CD14-positive monocyte (primary cell): Measurements from ENCODE around the gene R3HDM1. TPM values are rescaled to one million over a fixed set of nuclear protein-coding genes. Genes with fewer than 3 reads are reported as not detected.
"Not testable (repeated sequence)": the region's sequence is repeated elsewhere in the genome, so short reads cannot be mapped to it uniquely, and the experiment has no call there.

ENCODE experiments used
- DNase-seq, 3 donors: peaks; one replicate each; pipeline ENCODE4 v3.0.0-alpha.2; 2011 to 2022
- H2AFZ ChIP-seq: 2 replicates; pipeline ENCODE4 v1.6.0; 2012; ENCODE audit warnings: mild to moderate bottlenecking, low read depth, low read length, inconsistent platforms; ENCODE audit not compliant: insufficient read depth, poor library complexity, severe bottlenecking
- H3K27ac ChIP-seq, 2 donors: 1 replicate in 1 of 2; 2 replicates in 1 of 2; pipeline ENCODE4 v1.5.1; 2012 to 2013; ENCODE audit warnings: low read length in 2 of 2, control low read depth in 1 of 2, inconsistent platforms in 1 of 2, low read depth in 1 of 2, mild to moderate bottlenecking in 1 of 2
- H3K27me3 ChIP-seq, 2 donors: one replicate each; pipeline versions ENCODE4 v1.6.0 to v1.6.1; 2011 to 2013; ENCODE audit warnings: low read length in 2 of 2; ENCODE audit not compliant: control insufficient read depth in 2 of 2, insufficient read depth in 2 of 2
- H3K36me3 ChIP-seq, 2 donors: replicated peaks in 1 of 2; 1 replicate in 1 of 2; 2 replicates in 1 of 2; pipeline versions ENCODE4 v1.5.1 to v1.6.1; 2012 to 2013; ENCODE audit warnings: low read length in 2 of 2, control low read depth in 1 of 2, inconsistent platforms in 1 of 2, mild to moderate bottlenecking in 1 of 2; ENCODE audit not compliant: insufficient read depth in 2 of 2, control insufficient read depth in 1 of 2
- H3K4me1 ChIP-seq, 2 donors: 1 replicate in 1 of 2; 2 replicates in 1 of 2; pipeline versions ENCODE4 v1.5.1 to v1.6.1; 2012 to 2013; ENCODE audit warnings: low read length in 2 of 2, control low read depth in 1 of 2, inconsistent platforms in 1 of 2, mild to moderate bottlenecking in 1 of 2, moderate library complexity in 1 of 2; ENCODE audit not compliant: insufficient read depth in 2 of 2, control insufficient read depth in 1 of 2
- H3K4me2 ChIP-seq: replicated peaks from 2 replicates; pipeline ENCODE3; 2012; ENCODE audit warnings: low read length, moderate library complexity, mild to moderate bottlenecking; ENCODE audit not compliant: poor library complexity, severe bottlenecking; ENCODE audit errors: extremely low read depth
- H3K4me3 ChIP-seq, 3 experiments: fragments of 200-600 bp in 1 of 3; sonication (generic) in 1 of 3; replicated peaks in 1 of 3; 1 replicate in 2 of 3; 2 replicates in 1 of 3; pipeline ENCODE4 v1.5.1; 2011 to 2013; ENCODE audit warnings: low read length in 3 of 3, mild to moderate bottlenecking in 3 of 3, control low read depth in 2 of 3, low read depth in 2 of 3, inconsistent platforms in 1 of 3, moderate library complexity in 1 of 3
- H3K79me2 ChIP-seq: 2 replicates; pipeline ENCODE4 v1.6.0; 2012; ENCODE audit warnings: mild to moderate bottlenecking, control low read depth, inconsistent platforms, low read length, moderate library complexity; ENCODE audit not compliant: insufficient read depth
- H3K9ac ChIP-seq: 2 replicates; pipeline ENCODE4 v1.6.0; 2017; ENCODE audit warnings: low read length, mild to moderate bottlenecking; ENCODE audit not compliant: insufficient read depth, poor library complexity, severe bottlenecking
- H3K9me3 ChIP-seq, 2 donors: replicated peaks in 1 of 2; 1 replicate in 1 of 2; 2 replicates in 1 of 2; pipeline versions ENCODE4 v1.5.1 to v1.6.1; 2012 to 2013; ENCODE audit warnings: low read length in 2 of 2, control low read depth in 1 of 2; ENCODE audit not compliant: control insufficient read depth in 1 of 2, insufficient read depth in 1 of 2
- H4K20me1 ChIP-seq: 2 replicates; pipeline ENCODE4 v1.6.0; 2012; ENCODE audit warnings: mild to moderate bottlenecking, low read length, control low read depth, moderate library complexity; ENCODE audit not compliant: insufficient read depth
- H3K27ac Mint-ChIP-seq, 7 donors: one replicate each; pipeline ENCODE4 v1.8.0; 2020; ENCODE audit warnings: mild to moderate bottlenecking in 7 of 7, mixed read lengths in 7 of 7, moderate library complexity in 6 of 7, inconsistent platforms in 2 of 7
- H3K27me3 Mint-ChIP-seq, 3 donors: one replicate each; pipeline ENCODE4 v1.8.0; 2021 to 2022; ENCODE audit warnings: low read depth in 3 of 3, mild to moderate bottlenecking in 3 of 3, mixed read lengths in 3 of 3, moderate library complexity in 3 of 3, inconsistent platforms in 1 of 3
- H3K36me3 Mint-ChIP-seq, 2 donors: one replicate each; pipeline ENCODE4 v1.8.0; 2020; ENCODE audit warnings: mixed read lengths in 2 of 2, inconsistent platforms in 1 of 2, mild to moderate bottlenecking in 1 of 2
- H3K4me1 Mint-ChIP-seq: one replicate; pipeline ENCODE4 v1.8.0; 2020; ENCODE audit warnings: mild to moderate bottlenecking, mixed read lengths
- H3K4me3 Mint-ChIP-seq, 2 donors: one replicate each; pipeline ENCODE4 v1.8.0; 2020; ENCODE audit warnings: mild to moderate bottlenecking in 2 of 2, mixed read lengths in 2 of 2, moderate library complexity in 1 of 2
- H3K9me3 Mint-ChIP-seq, 7 donors: one replicate each; pipeline ENCODE4 v1.8.0; 2020 to 2022; ENCODE audit warnings: mixed read lengths in 7 of 7, mild to moderate bottlenecking in 6 of 7, moderate library complexity in 6 of 7, inconsistent platforms in 2 of 7
- CTCF ChIP-seq: fragments of 200-600 bp; IDR thresholded peaks from one replicate; pipeline ENCODE4 v1.8.0; 2022; ENCODE audit warnings: antibody characterized with exemption, mild to moderate bottlenecking
- WGBS: methylation state at CpG from one replicate; pipeline ENCODE4 v1.1.5; 2013; ENCODE audit warnings: missing lambda C conversion rate; ENCODE audit not compliant: insufficient coverage; 5-methylcytosine and 5-hydroxymethylcytosine counted together
- intact Hi-C, 2 donors: fragments of 100-400 bp; cut with micrococcal nuclease; formaldehyde crosslinking; loops; one replicate each; pipeline versions ENCODE4 v1.15.0 to v1.15.1; 2023
- polyA plus RNA-seq, 3 donors: library from polyadenylated mRNA; depleted of rRNA in 1 of 3; unstranded in 2 of 3; stranded (reverse) in 1 of 3; fragments of 300-500 nt in 2 of 3; fragments of >200 nt in 1 of 3; fragmentation: Illumina TruSeq in 2 of 3; gene quantifications; 1 replicate in 2 of 3; 2 replicates in 1 of 3; pipeline ENCODE4 v1.2.3, GENCODE V29; 2012 to 2021

Gene R3HDM1
- polyA plus RNA-seq, 3 donors = 5.4 to 24.5 (median 13.1) TPM

- Histone ChIP-seq H2AFZ (no peak overlapping the region), H3K27ac (no peak overlapping the region), H3K9me3 (no peaks in the 10 kb centered on the region), H3K36me3 (peaks cover 20 to 33% of the 10 kb centered on the region in 2 donors), H3K4me3 (no peak overlapping the region), H3K9ac (no peak overlapping the region), H4K20me1 (no peaks in the 10 kb centered on the region), H3K27me3 (no peaks in the 10 kb centered on the region), H3K79me2 (no peaks in the 10 kb centered on the region), H3K4me1 (no peaks in the 10 kb centered on the region), H3K4me2 (no peak overlapping the region)
- no CpG with 5 or more reads among the region's 1 CpG for WGBS
- peaks cover 35 to 37% of the 10 kb centered on the region in 2 donors for H3K36me3 Mint-ChIP-seq
- H3K9me3 Mint-ChIP-seq = peaks cover 0 to 3% (median 0%) of the 10 kb centered on the region in 7 donors
- intact Hi-C loops = no loop called here
- no peak for TF ChIP-seq CTCF
- DNase-seq = no peak
- no peaks in the 10 kb centered on the region for H3K27me3 Mint-ChIP-seq
- no peak overlapping the region for H3K4me3 Mint-ChIP-seq
- H3K27ac Mint-ChIP-seq = no peak overlapping the region
- H3K4me1 Mint-ChIP-seq = no peaks in the 10 kb centered on the region
Measured at GRCh38 chr2:135620198-135620597, 88.9 kb downstream of the R3HDM1 start.

- no peak for DNase-seq
- H2AFZ ChIP-seq = no peak overlapping the region
- no peak overlapping the region for H3K4me2 ChIP-seq
- Mint-ChIP-seq H3K4me3 (no peak overlapping the region), H3K36me3 (peaks cover 17 to 36% of the 10 kb centered on the region in 2 donors), H3K9me3 (no peaks in the 10 kb centered on the region), H3K27ac (no peak overlapping the region), H3K4me1 (no peaks in the 10 kb centered on the region), H3K27me3 (no peaks in the 10 kb centered on the region)
- H3K36me3 ChIP-seq = peaks cover 22 to 29% of the 10 kb centered on the region in 2 donors
- H3K4me3 ChIP-seq = no peak overlapping the region
- no peaks in the 10 kb centered on the region for H3K27me3 ChIP-seq
- H3K27ac ChIP-seq = no peak overlapping the region
- H3K9ac ChIP-seq = no peak overlapping the region
- H3K4me1 ChIP-seq = no peaks in the 10 kb centered on the region
- H4K20me1 ChIP-seq = no peaks in the 10 kb centered on the region
- intact Hi-C loops = no loop called here
- no peak for TF ChIP-seq CTCF
- H3K79me2 ChIP-seq = no peaks in the 10 kb centered on the region
- H3K9me3 ChIP-seq = no peaks in the 10 kb centered on the region
Measured at GRCh38 chr2:135629520-135629919, 98.2 kb downstream of the R3HDM1 start.

- intact Hi-C loops, H4K20me1 ChIP-seq, H3K4me3 Mint-ChIP-seq, H3K9me3 ChIP-seq, H3K27me3 ChIP-seq, H3K4me3 ChIP-seq, H3K27me3 Mint-ChIP-seq, H3K9me3 Mint-ChIP-seq, H3K4me1 Mint-ChIP-seq, H3K9ac ChIP-seq, H3K4me2 ChIP-seq, H3K4me1 ChIP-seq, H2AFZ ChIP-seq, DNase-seq, H3K79me2 ChIP-seq, H3K27ac ChIP-seq: not testable (repeated sequence)
- WGBS = 100% methylated on average over 3 of the region's 8 CpGs
- H3K36me3 ChIP-seq = peaks cover 22 to 30% of the 10 kb centered on the region in 2 donors
- H3K36me3 Mint-ChIP-seq = peaks cover 13 to 31% of the 10 kb centered on the region in 2 donors
- peak overlapping the region in 1 of 7 donors; percentile 50 for H3K27ac Mint-ChIP-seq
Measured at GRCh38 chr2:135630034-135630433, 98.8 kb downstream of the R3HDM1 start.
